T-helper 1 cell treated with Interleukin-12 subunit alpha and Interleukin-12 subunit beta and Interleukin-4 antibody, amounts not matched to agents 30 ng/mL and 1 ng/mL, for 36 hours (primary cell): Measurements from ENCODE around the gene CACFD1. TPM values are rescaled to one million over a fixed set of nuclear protein-coding genes. Genes with fewer than 3 reads are reported as not detected.

ENCODE experiments used
- intact Hi-C: fragments of 100-400 bp; cut with micrococcal nuclease; formaldehyde crosslinking; loops from one replicate; pipeline ENCODE4 v1.15.1; 2024
- total RNA-seq: library from RNA; stranded (reverse); gene quantifications from 2 replicates; pipeline ENCODE4 v1.2.3, GENCODE V29; 2022

CACFD1 gene
- total RNA-seq, 1 donor from 2014 or later: 0.78 TPM

- intact Hi-C loops: no loop called here
These were observed 4.3 kb downstream of the CACFD1 start for GRCh38 chr9:133463864-133464615.

- intact Hi-C loops: no loop called here
These were observed 4.9 kb downstream of the CACFD1 start for GRCh38 chr9:133464638-133465037.

- intact Hi-C loops: no loop called here
These were observed 6.2 kb downstream of the CACFD1 start for GRCh38 chr9:133465984-133466383.

- intact Hi-C loops: no loop called here
These were observed 7.3 kb downstream of the CACFD1 start for GRCh38 chr9:133467101-133467500.

- intact Hi-C loops: no loop called here
These were observed 8.6 kb downstream of the CACFD1 start for GRCh38 chr9:133468374-133468773.

GRCh38 chr9:133468777-133469421, 9.1 kb downstream of the CACFD1 start:
- intact Hi-C loops: no loop called here

GRCh38 chr9:133470427-133470924, 10.7 kb downstream of the CACFD1 start:
- intact Hi-C loops: no loop called here

- intact Hi-C loops: no loop called here
These were observed 11.2 kb downstream of the CACFD1 start for GRCh38 chr9:133470988-133471387.

GRCh38 chr9:133471551-133472276, 11.9 kb downstream of the CACFD1 start:
- intact Hi-C loops: no loop called here

GRCh38 chr9:133472277-133472645, 12.5 kb downstream of the CACFD1 start:
- intact Hi-C loops: no loop called here

GRCh38 chr9:133472753-133473378, 13.1 kb downstream of the CACFD1 start:
- intact Hi-C loops: no loop called here

- intact Hi-C loops: no loop called here
These were observed 14.0 kb downstream of the CACFD1 start for GRCh38 chr9:133473743-133474142.

GRCh38 chr9:133474215-133474614, 14.4 kb downstream of the CACFD1 start:
- intact Hi-C loops: no loop called here

GRCh38 chr9:133474853-133475252, 15.1 kb downstream of the CACFD1 start:
- intact Hi-C loops: no loop called here

- intact Hi-C loops: no loop called here
These were observed 15.7 kb downstream of the CACFD1 start for GRCh38 chr9:133475292-133476012.

- intact Hi-C loops: no loop called here
These were observed 16.5 kb downstream of the CACFD1 start for GRCh38 chr9:133476036-133476931.

- intact Hi-C loops: no loop called here
These were observed 17.2 kb downstream of the CACFD1 start for GRCh38 chr9:133476941-133477340.

- intact Hi-C loops: no loop called here
These were observed 17.7 kb downstream of the CACFD1 start for GRCh38 chr9:133477461-133477860.

- intact Hi-C loops: loop anchor here (2.0 kb wide), 3 partner anchors 59 to 291 kb away; partner anchors contain the start of gene REXO4
These were observed 18.4 kb downstream of the CACFD1 start for GRCh38 chr9:133477992-133478850.
